Right ventricle myocardium superior (tissue), 1 donor: ENCODE measurements around the gene MTERF4. TPM values are rescaled to one million over a fixed set of nuclear protein-coding genes. Genes with fewer than 3 reads are reported as not detected.

Experiments used
- ATAC-seq: fragments of 200-7000 bp; cut with Tn5 transposase; one replicate; pipeline ENCODE4 v1.9.1; 2020; ENCODE audit warnings: mild to moderate bottlenecking; ENCODE audit not compliant: poor library complexity
- DNase-seq: peaks from one replicate; pipeline ENCODE4 v3.0.0-alpha.2; 2020
- intact Hi-C: fragments of 100-400 bp; cut with DNase I; formaldehyde crosslinking; loops from one replicate; pipeline ENCODE4 v1.11.2; 2022
- total RNA-seq: library from RNA; stranded (reverse); fragmentation: NEBNext Ultra II Directional; extraction: Animal tissue kit (Norgen Biotek cat#: 25700); gene quantifications from one replicate; pipeline ENCODE4 v1.2.1, GENCODE V29; 2021
- donor health status: DM: no; HTN: yes; CAD: no; lungs with severe emphysema.

MTERF4 gene
- total RNA-seq, 1 donor from 2014 or later, result 23.8 TPM

- intact Hi-C loops, result no loop called here
- DNase-seq (no peak), ATAC-seq (no peak)
Measured at GRCh38 chr2:241074901-241075540, 27.1 kb downstream of the MTERF4 start.

DNA sequence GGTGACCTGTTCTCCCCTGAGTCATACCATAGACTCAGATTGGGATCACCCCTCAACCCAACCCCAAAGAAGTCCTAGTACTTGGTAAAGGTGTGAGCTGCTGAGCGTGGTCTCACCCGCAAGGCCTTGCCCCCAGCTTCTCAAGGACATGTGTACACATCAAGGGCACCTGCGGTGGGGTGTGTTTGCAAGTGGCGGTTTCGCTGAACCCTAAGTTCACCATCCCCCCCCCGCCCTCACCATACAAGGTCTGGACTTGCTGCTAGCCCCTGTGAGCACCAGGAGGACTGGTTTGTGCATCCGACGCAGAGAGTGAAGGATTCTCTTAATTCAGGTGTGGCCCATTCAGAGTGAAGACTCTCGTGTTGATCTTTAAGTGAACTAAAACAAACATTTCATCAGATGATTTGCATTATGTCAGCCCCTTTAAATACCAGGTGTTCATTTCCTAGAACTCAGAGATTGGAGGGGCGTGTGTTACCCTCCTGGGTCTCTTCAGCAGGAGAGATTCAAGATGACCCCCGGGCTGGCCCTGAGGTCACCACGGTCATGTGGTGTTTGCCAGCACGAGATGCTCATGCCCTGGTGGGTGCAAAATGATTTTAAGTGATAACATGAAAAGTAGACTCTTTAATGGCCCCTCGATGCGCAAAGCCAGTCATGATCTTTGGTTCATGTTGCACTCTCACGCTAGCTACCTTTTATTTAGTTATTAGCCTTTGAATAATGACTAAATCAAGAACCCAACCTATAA lies 27.8 kb downstream of the MTERF4 start:
- no peak for ATAC-seq
- intact Hi-C loops, result no loop called here

GRCh38 chr2:241073166-241074064 lies 28.7 kb downstream of the MTERF4 start:
- DNase-seq (no peak), ATAC-seq (no peak)
- intact Hi-C loops, result no loop called here

More for the DNA sequence above, 27.8 kb downstream of the MTERF4 start:
- DNase-seq, result no peak

- intact Hi-C loops, result no loop called here
- no peak for DNase-seq
- no peak for ATAC-seq
Measured at GRCh38 chr2:241072553-241073165, 29.4 kb downstream of the MTERF4 start.

DNA sequence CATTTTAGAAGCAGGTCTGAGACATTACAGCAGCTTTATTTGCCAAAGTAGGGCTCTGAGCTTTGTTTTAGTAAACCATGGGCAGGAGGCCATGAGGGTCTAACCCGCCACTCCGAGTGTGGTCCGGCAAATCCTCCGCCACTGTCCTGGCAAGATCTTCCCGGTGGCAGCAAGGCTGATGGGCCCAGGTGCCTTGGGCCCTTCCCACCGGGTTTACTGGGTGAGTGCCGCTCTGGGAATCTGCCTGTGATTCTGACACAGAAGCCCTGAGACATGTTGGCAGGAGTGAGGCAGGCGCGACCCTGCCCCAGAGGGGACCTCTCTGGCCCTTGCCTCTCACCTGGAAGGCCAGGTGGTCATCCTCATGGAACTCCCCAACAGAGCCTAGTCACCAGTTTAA lies 29.9 kb downstream of the MTERF4 start:
- intact Hi-C loops, result no loop called here
- ATAC-seq (no peak), DNase-seq (no peak)

GRCh38 chr2:241071677-241072111 lies 30.4 kb downstream of the MTERF4 start:
- no peak for ATAC-seq
- intact Hi-C loops, result no loop called here
- DNase-seq, result no peak

DNA sequence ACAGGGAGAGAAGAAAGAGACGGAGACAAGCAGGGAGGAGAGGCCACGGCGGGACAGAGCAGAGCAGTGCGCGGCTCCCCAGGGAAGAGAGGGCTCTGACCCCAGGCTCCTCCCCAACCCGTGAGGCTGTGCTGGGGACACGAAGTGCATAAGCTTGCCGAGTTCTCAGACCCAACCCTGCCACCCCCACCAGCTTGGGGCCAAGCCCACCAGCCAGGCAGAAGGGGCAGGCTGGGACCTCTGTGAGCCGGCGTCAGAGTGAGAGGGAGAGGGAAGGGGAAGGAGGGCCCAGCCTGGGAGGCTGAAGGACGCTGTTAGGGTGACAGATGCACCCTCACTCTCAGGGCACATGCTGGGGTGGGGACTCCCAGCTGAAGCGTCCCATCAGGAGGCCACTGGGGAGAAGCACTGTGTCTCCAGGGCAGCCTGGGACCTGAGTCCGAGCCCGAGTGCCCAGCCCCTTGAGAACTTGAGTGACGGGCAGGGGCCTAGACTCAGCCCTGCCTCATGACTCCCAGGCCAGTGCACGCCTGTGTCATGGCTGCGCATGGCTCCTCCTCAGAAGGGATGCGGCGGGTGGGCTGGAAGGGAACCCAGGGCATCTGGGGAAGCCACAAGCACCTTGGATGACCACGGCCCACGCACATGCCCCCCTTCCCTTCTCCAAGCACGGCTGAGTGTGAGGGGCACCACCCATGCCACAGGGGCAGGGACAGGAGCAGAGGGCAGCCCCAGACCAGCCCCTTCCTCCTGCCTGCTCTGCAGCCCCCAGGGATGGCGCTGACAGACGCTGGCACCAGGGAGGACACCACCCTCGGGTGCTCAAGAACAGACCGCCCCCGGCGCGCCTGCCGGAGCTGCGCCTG lies 31.0 kb downstream of the MTERF4 start:
- no peak for DNase-seq
- no peak for ATAC-seq
- intact Hi-C loops, result no loop called here

- intact Hi-C loops, result no loop called here
- ATAC-seq, result no peak
- no peak for DNase-seq
Measured at GRCh38 chr2:241070361-241070760, 31.7 kb downstream of the MTERF4 start.

DNA sequence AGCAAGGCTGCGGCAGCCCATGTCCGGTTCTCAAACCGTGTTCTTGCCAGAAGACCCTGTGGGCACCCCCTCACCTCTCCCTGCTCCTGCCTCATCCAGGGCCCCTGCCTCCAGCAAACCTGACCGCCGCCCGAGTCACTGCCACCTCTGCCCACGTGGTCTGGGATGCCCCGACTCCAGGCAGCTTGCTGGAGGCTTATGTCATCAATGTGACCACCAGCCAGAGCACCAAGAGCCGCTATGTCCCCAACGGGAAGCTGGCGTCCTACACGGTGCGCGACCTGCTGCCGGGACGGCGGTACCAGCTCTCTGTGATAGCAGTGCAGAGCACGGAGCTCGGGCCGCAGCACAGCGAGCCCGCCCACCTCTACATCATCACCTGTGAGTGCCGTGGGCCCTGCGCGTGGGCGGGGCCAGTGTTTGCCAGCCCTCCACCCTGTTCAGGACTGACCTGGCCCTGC lies 32.2 kb downstream of the MTERF4 start:
- DNase-seq (no peak), ATAC-seq (no peak)
- intact Hi-C loops, result no loop called here

GRCh38 chr2:241068942-241069810 lies 32.9 kb downstream of the MTERF4 start:
- intact Hi-C loops, result no loop called here
- no peak for DNase-seq
- ATAC-seq, result no peak

GRCh38 chr2:241068136-241068941 lies 33.7 kb downstream of the MTERF4 start:
- intact Hi-C loops, result no loop called here
- ATAC-seq (no peak), DNase-seq (no peak)

- ATAC-seq (no peak), DNase-seq (no peak)
- intact Hi-C loops, result no loop called here
Measured at GRCh38 chr2:241067501-241068135, 34.5 kb downstream of the MTERF4 start.

DNA sequence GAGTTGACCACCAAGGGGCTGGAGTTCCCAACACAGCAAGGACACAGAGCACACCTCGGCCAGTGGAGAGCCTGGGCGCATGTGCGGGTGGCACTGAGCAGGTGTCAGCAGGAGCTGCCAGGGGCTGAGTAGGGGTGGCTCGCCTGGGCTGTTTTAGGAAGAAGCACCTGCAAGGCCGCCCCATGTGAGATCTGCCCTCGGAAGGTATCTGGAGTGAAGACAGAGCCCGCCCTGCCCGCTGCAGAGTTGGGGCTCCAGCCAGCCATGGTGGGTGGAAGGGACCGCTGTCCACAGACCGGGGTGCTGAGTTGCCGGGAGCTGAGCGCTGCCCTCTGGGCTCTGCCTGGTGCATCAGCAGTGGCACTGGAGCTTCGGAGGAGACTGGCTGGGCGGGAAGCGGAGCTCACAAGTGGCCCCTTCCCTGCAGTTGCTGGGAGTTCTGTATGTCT lies 35.2 kb downstream of the MTERF4 start:
- DNase-seq, result no peak
- intact Hi-C loops, result no loop called here

DNA sequence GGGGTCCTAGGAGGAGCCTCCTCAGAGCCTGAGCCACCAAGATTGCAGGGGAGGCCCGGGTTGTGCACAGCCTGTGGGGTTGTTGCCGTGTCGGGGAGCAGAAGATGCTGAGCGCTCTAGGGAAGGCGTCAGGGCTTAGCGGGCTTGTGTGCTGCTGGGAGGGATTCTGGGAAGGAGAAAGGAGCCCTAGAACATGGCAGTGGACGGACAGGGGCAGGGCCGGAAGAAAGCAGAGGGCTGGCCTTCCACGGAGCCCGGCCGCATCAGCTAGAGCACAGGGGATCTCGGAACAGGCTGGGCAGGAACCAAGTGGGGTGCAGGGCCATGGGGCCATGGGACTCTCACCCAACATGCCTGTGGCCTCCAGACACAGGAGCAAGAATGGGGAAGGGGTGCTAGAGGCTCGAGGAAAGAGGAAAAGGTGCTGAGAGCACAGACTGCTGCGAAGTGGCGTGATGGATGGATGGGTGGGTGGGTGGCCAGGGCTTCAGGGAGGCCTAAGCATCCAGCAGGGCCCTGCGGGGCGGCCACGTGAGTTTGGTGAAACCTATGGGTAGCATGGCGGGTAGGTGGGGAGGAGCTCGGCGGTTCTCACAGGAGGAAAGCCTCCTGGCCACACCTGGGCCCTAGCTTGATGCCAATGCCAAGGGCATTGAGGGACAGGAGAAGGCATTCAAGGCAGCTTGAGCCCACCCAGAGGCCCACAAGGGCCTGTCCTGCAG lies 35.8 kb downstream of the MTERF4 start:
- ATAC-seq (no peak), DNase-seq (no peak)
- intact Hi-C loops, result no loop called here

More for the DNA sequence above, 35.2 kb downstream of the MTERF4 start:
- no peak for ATAC-seq

- ATAC-seq (no peak), DNase-seq (no peak)
- intact Hi-C loops, result no loop called here
Measured at GRCh38 chr2:241065355-241065803, 36.7 kb downstream of the MTERF4 start.
